SK-N-SH (cell line): ENCODE results near the gene IPCEF1. TPM values are rescaled to one million over a fixed set of nuclear protein-coding genes. Genes with fewer than 3 reads are reported as not detected.

Source experiments
- CTCF ChIA-PET: fragments of 300-600, 350-600 bp; formaldehyde crosslinking; extraction: SDS; loops from one replicate; lab custom pipeline; 2021; lab: Yijun Ruan, JAX
- POLR2A ChIA-PET: fragments of 350-600 bp; sonication (Branson Sonifier 250); formaldehyde crosslinking; extraction: SDS; loops from one replicate; lab custom pipeline; 2020; ENCODE audit warnings: antibody characterized with exemption, inconsistent platforms; lab: Yijun Ruan, JAX
- DNase-seq: peaks from one replicate; pipeline ENCODE4 v3.0.0; 2012
- H2AFZ ChIP-seq: fragments of 200-600 bp; sonication (generic); 2 replicates; pipeline ENCODE4 v1.8.1; 2016; ENCODE audit warnings: antibody characterized with exemption, mild to moderate bottlenecking, low read depth
- H3F3A ChIP-seq: fragments of 200-600 bp; sonication (generic); replicated peaks from 2 replicates; pipeline ENCODE3; 2016; ENCODE audit warnings: antibody characterized with exemption, mild to moderate bottlenecking; ENCODE audit not compliant: insufficient read depth
- H3K27ac ChIP-seq, 2 experiments: fragments of 200-500 bp in 1 of 2; fragments of 200-600 bp in 1 of 2; sonication (Bioruptor generic) in 1 of 2; sonication (generic), shearing (Covaris generic) in 1 of 2; 2 replicates each; pipeline versions ENCODE4 v1.5.1 to v1.6.1; 2014 to 2016; ENCODE audit warnings: low read depth in 2 of 2, inconsistent platforms in 1 of 2, low read length in 1 of 2, mild to moderate bottlenecking in 1 of 2, mixed read lengths in 1 of 2
- H3K27me3 ChIP-seq: fragments of 200-600 bp; sonication (generic), shearing (Covaris generic); 2 replicates; pipeline ENCODE4 v1.6.1; 2016; ENCODE audit warnings: mixed run types; ENCODE audit not compliant: insufficient read depth
- H3K36me3 ChIP-seq, 2 experiments: fragments of 200-500 bp in 1 of 2; fragments of 200-600 bp in 1 of 2; sonication (Bioruptor generic) in 1 of 2; sonication (generic) in 1 of 2; replicated peaks in 1 of 2; 2 replicates each; pipeline versions ENCODE3 to v1.5.1; 2014 to 2016; ENCODE audit warnings: low read length in 1 of 2, mild to moderate bottlenecking in 1 of 2; ENCODE audit not compliant: insufficient read depth in 2 of 2, control insufficient read depth in 1 of 2
- H3K4me1 ChIP-seq, 2 experiments: fragments of 200-500 bp in 1 of 2; fragments of 200-600 bp in 1 of 2; sonication (Bioruptor generic) in 1 of 2; sonication (generic), shearing (Covaris generic) in 1 of 2; 2 replicates each; pipeline versions ENCODE4 v1.5.1 to v1.6.1; 2014 to 2016; ENCODE audit warnings: low read depth in 1 of 2, low read length in 1 of 2, mixed run types in 1 of 2; ENCODE audit not compliant: insufficient read depth in 2 of 2, control insufficient read depth in 1 of 2
- H3K4me2 ChIP-seq: fragments of 200-600 bp; sonication (generic), shearing (Covaris generic); 2 replicates; pipeline ENCODE4 v1.6.1; 2017; ENCODE audit warnings: mixed run types
- H3K4me3 ChIP-seq, 2 experiments: fragments of 200-500 bp in 1 of 2; fragments of 200-600 bp in 1 of 2; sonication (Bioruptor generic) in 1 of 2; sonication (generic), shearing (Covaris generic) in 1 of 2; 2 replicates each; pipeline versions ENCODE4 v1.5.1 to v1.8.1; 2014 to 2016; ENCODE audit warnings: low read depth in 2 of 2, inconsistent platforms in 1 of 2, low read length in 1 of 2, mild to moderate bottlenecking in 1 of 2, mixed read lengths in 1 of 2, moderate library complexity in 1 of 2
- H3K79me2 ChIP-seq: fragments of 200-600 bp; sonication (generic); 2 replicates; pipeline ENCODE4 v1.8.1; 2017; ENCODE audit warnings: mild to moderate bottlenecking; ENCODE audit not compliant: insufficient read depth
- H3K9ac ChIP-seq: fragments of 200-600 bp; sonication (generic); 2 replicates; pipeline ENCODE4 v1.6.1; 2017; ENCODE audit warnings: mixed run types
- H3K9me2 ChIP-seq: fragments of 200-600 bp; sonication (generic); 2 replicates; pipeline ENCODE4 v1.6.1; 2017; ENCODE audit warnings: mixed run types
- H3K9me3 ChIP-seq: fragments of 200-600 bp; sonication (generic); 2 replicates; pipeline ENCODE4 v1.6.1; 2017; ENCODE audit warnings: mixed run types, mild to moderate bottlenecking, moderate library complexity
- H4K20me1 ChIP-seq: fragments of 200-600 bp; sonication (generic); 2 replicates; pipeline ENCODE4 v1.6.1; 2017; ENCODE audit warnings: mild to moderate bottlenecking, mixed run types; ENCODE audit not compliant: insufficient read depth
- ELF1 ChIP-seq: IDR thresholded peaks from 2 replicates; pipeline ENCODE4 v1.4.0; 2012
- EP300 ChIP-seq, 2 experiments: IDR thresholded peaks; 2 replicates each; pipeline versions ENCODE4 v1.4.0 to v1.6.1; 2012; ENCODE audit warnings: borderline replicate concordance in 1 of 2, low read depth in 1 of 2, low read length in 1 of 2
- FOXJ3 ChIP-seq: sonication (generic); formaldehyde crosslinking; IDR thresholded peaks from 2 replicates; pipeline ENCODE4 v1.5.1; 2020; ENCODE audit warnings: mild to moderate bottlenecking, missing genetic modification reagents
- GABPA ChIP-seq: IDR thresholded peaks from 2 replicates; pipeline ENCODE4 v1.4.0; 2012; ENCODE audit warnings: low read depth, mild to moderate bottlenecking
- GATA2 ChIP-seq: sonication (generic); formaldehyde crosslinking; IDR thresholded peaks from 2 replicates; pipeline ENCODE4 v1.5.0; 2020; ENCODE audit warnings: mild to moderate bottlenecking, missing genetic modification reagents
- POLR2AphosphoS5 ChIP-seq: IDR thresholded peaks from 2 replicates; pipeline ENCODE4 v1.6.1; 2012; ENCODE audit warnings: low read depth, low read length
- RCOR1 ChIP-seq: fragments of 150-350 bp; IDR thresholded peaks from 2 replicates; pipeline ENCODE4 v1.6.1; 2017; ENCODE audit warnings: antibody characterized with exemption, low read length
- RXRA ChIP-seq: IDR thresholded peaks from 2 replicates; pipeline ENCODE4 v1.4.0; 2012; ENCODE audit warnings: low read depth, mild to moderate bottlenecking, borderline replicate concordance
- SMC3 ChIP-seq: IDR thresholded peaks from 2 replicates; pipeline ENCODE4 v1.6.1; 2012; ENCODE audit warnings: low read depth, low read length, improper control_type of control experiment
- TAF1 ChIP-seq: IDR thresholded peaks from 2 replicates; pipeline ENCODE4 v1.6.1; 2012; ENCODE audit warnings: low read depth, mild to moderate bottlenecking, low read length, moderate library complexity, borderline replicate concordance
- WGBS: methylation state at CpG from one replicate; pipeline ENCODE4 v1.1.6; 2017; ENCODE audit warnings: low lambda C conversion rate; 5-methylcytosine and 5-hydroxymethylcytosine counted together
- polyA plus RNA-seq, 3 experiments: library from polyadenylated mRNA; depleted of rRNA; stranded (reverse); fragments of >200 nt; gene quantifications; 2 replicates each; pipeline ENCODE4 v1.2.3, GENCODE V29; 2012
- TF ChIP-seq, protein P1 (sequence below): fragments of 150-350 bp; IDR thresholded peaks from 2 replicates; pipeline ENCODE4 v1.6.1; 2016; ENCODE audit warnings: mild to moderate bottlenecking, low read depth, low read length

The IPCEF1 gene
- polyA plus RNA-seq, 1 of the 3 experiments (the other 2 are of a cell fraction) = not detected

GRCh38 chr6:154166140-154166539, 190.5 kb downstream of the IPCEF1 start:
- no peaks in the 10 kb centered on the region for H3K9me2 ChIP-seq
- no peaks in the 10 kb centered on the region for H3K9me3 ChIP-seq
- no peak for DNase-seq
- ChIA-PET CTCF (interaction anchor here (2.6 kb wide), 1 partner anchor 12 kb away, joined by 8 read pairs; no protein-coding TSS in a partner anchor), POLR2A (no interaction called here)
- 75% methylated on average over 9 of the region's 9 CpGs for WGBS
- no peak overlapping the region for H2AFZ ChIP-seq
- no peak overlapping the region for H3K9ac ChIP-seq
- no peaks in the 10 kb centered on the region for H3K4me1 ChIP-seq
- no peak for TF ChIP-seq ELF1
- no peak for TF ChIP-seq EP300 (IDR thresholded peaks at IDR 0.05; ENCODE audit: borderline replicate concordance in 1 of 2, low read depth in 1 of 2, low read length in 1 of 2)
- no peak for TF ChIP-seq GATA2 (CRISPR knock-in tag)
- TF ChIP-seq POLR2AphosphoS5 = no peak
- no peak for TF ChIP-seq TAF1
- TF ChIP-seq FOXJ3 = no peak
- TF ChIP-seq, protein P1, sequence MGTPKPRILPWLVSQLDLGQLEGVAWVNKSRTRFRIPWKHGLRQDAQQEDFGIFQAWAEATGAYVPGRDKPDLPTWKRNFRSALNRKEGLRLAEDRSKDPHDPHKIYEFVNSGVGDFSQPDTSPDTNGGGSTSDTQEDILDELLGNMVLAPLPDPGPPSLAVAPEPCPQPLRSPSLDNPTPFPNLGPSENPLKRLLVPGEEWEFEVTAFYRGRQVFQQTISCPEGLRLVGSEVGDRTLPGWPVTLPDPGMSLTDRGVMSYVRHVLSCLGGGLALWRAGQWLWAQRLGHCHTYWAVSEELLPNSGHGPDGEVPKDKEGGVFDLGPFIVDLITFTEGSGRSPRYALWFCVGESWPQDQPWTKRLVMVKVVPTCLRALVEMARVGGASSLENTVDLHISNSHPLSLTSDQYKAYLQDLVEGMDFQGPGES = no peak
- no peak for TF ChIP-seq GABPA
- no peak for TF ChIP-seq RXRA
- TF ChIP-seq SMC3 = no peak
- no peaks in the 10 kb centered on the region for H4K20me1 ChIP-seq
- no peaks in the 10 kb centered on the region for H3K27me3 ChIP-seq
- H3K4me3 ChIP-seq = no peak overlapping the region
- H3K36me3 ChIP-seq = no peaks in the 10 kb centered on the region
- no peak overlapping the region for H3K27ac ChIP-seq
- no peaks in the 10 kb centered on the region for H3K79me2 ChIP-seq
- no peaks in the 10 kb centered on the region for H3F3A ChIP-seq
- H3K4me2 ChIP-seq = no peak overlapping the region

GRCh38 chr6:154165478-154165877, 191.1 kb downstream of the IPCEF1 start:
- POLR2A ChIA-PET = no interaction called here
- no peaks in the 10 kb centered on the region for H3K36me3 ChIP-seq
- no peaks in the 10 kb centered on the region for H3K9me3 ChIP-seq
- no peaks in the 10 kb centered on the region for H3F3A ChIP-seq
- TF ChIP-seq, protein P1 = no peak
- TF ChIP-seq GABPA = no peak
- no peak for TF ChIP-seq RCOR1
- no peaks in the 10 kb centered on the region for H3K27me3 ChIP-seq
- H3K4me1 ChIP-seq = no peaks in the 10 kb centered on the region
- CTCF ChIA-PET = interaction anchor here (2.6 to 2.9 kb wide), 2 partner anchors 11 kb away, joined by 8 to 25 read pairs; no protein-coding TSS in a partner anchor
- H3K9ac ChIP-seq = no peak overlapping the region
- H3K4me3 ChIP-seq = no peak overlapping the region
- H3K4me2 ChIP-seq = no peak overlapping the region
- no peak overlapping the region for H2AFZ ChIP-seq
- WGBS = 40% methylated on average over 2 of the region's 2 CpGs
- H4K20me1 ChIP-seq = no peaks in the 10 kb centered on the region
- DNase-seq = no peak
- H3K79me2 ChIP-seq = no peaks in the 10 kb centered on the region
- no peak overlapping the region for H3K27ac ChIP-seq
- no peaks in the 10 kb centered on the region for H3K9me2 ChIP-seq
